GM19324 (cell line): ENCODE measurements around the gene PRR22.

Experiments used
- ATAC-seq: cut with Tn5 transposase; IDR thresholded peaks from one replicate; pipeline ENCODE4 v1.9.1; 2021; ENCODE audit warnings: mild to moderate bottlenecking, moderate library complexity; ENCODE audit not compliant: unreplicated experiment, low FRiP score

The PRR22 gene

GRCh38 chr19:5784581-5785147 lies at the start of gene PRR22:
Gene PRR22 (minus strand): TSS chr19:5784746. CDS start chr19:5784660, 86 bp downstream.
- ATAC-seq, result no peak

GRCh38 chr19:5832527-5833216 lies 48.1 kb upstream of the PRR22 start:
- no peak for ATAC-seq

- ATAC-seq, result no peak
These were observed 47.5 kb upstream of the PRR22 start for GRCh38 chr19:5832061-5832460.

- ATAC-seq, result no peak
These were observed 46.6 kb upstream of the PRR22 start for GRCh38 chr19:5831159-5831558.

GRCh38 chr19:5829567-5830310 lies 45.2 kb upstream of the PRR22 start:
- no peak for ATAC-seq

- no peak for ATAC-seq
These were observed 44.4 kb upstream of the PRR22 start for GRCh38 chr19:5828661-5829566.

GRCh38 chr19:5827891-5828660 lies 43.5 kb upstream of the PRR22 start:
- peak; percentile 85 for ATAC-seq

- no peak for ATAC-seq
These were observed 42.9 kb upstream of the PRR22 start for GRCh38 chr19:5827342-5827890.

- ATAC-seq, result no peak
These were observed 42.2 kb upstream of the PRR22 start for GRCh38 chr19:5826531-5827341.

GRCh38 chr19:5825178-5825577 lies 40.6 kb upstream of the PRR22 start:
- no peak for ATAC-seq

GRCh38 chr19:5824751-5825150 lies 40.2 kb upstream of the PRR22 start:
- ATAC-seq, result no peak

GRCh38 chr19:5823579-5824281 lies 39.2 kb upstream of the PRR22 start:
- no peak for ATAC-seq

- no peak for ATAC-seq
These were observed 37.8 kb upstream of the PRR22 start for GRCh38 chr19:5822181-5822844.

GRCh38 chr19:5821521-5822180 lies 37.1 kb upstream of the PRR22 start:
- ATAC-seq, result no peak

GRCh38 chr19:5820785-5821184 lies 36.2 kb upstream of the PRR22 start:
- ATAC-seq, result no peak

- ATAC-seq, result no peak
These were observed 34.0 kb upstream of the PRR22 start for GRCh38 chr19:5818594-5818993.

GRCh38 chr19:5817218-5817617 lies 32.7 kb upstream of the PRR22 start:
- ATAC-seq, result no peak
